GM18951 (cell line): ENCODE data around the gene CCNE1.
"Not testable (repeated sequence)": the region's sequence is repeated elsewhere in the genome, so short reads cannot be mapped to it uniquely, and the experiment has no call there.

Source experiments
- POLR2A ChIP-seq: IDR thresholded peaks from 4 replicates; pipeline ENCODE4 v1.6.1; 2011; ENCODE audit warnings: mild to moderate bottlenecking; ENCODE audit not compliant: insufficient read length, insufficient read depth; ENCODE audit errors: extremely low read depth
- in situ Hi-C: fragments of 300-500 bp; cut with MboI; formaldehyde crosslinking; loops from one replicate; pipeline ENCODE4 v1.12.0; 2022; ENCODE audit warnings: low sequenced_read_pairs, mixed read lengths, inconsistent platforms; ENCODE audit not compliant: unreplicated experiment

The CCNE1 gene

GRCh38 chr19:29812881-29813275 is 1.1 kb downstream of the CCNE1 start:
- in situ Hi-C loops = no loop called here
- no peak for TF ChIP-seq POLR2A

- in situ Hi-C loops = no loop called here
- TF ChIP-seq POLR2A = no peak
These were observed 1.9 kb downstream of the CCNE1 start for GRCh38 chr19:29813642-29814041.

GRCh38 chr19:29815231-29815630 is 3.4 kb downstream of the CCNE1 start:
- TF ChIP-seq POLR2A = no peak
- in situ Hi-C loops = no loop called here

GRCh38 chr19:29817316-29817715 is 5.5 kb downstream of the CCNE1 start:
- in situ Hi-C loops = no loop called here

GRCh38 chr19:29819300-29819699 is 7.5 kb downstream of the CCNE1 start:
- in situ Hi-C loops = no loop called here
- no peak for TF ChIP-seq POLR2A

More at GRCh38 chr19:29817316-29817715, 5.5 kb downstream of the CCNE1 start:
- TF ChIP-seq POLR2A = no peak

GRCh38 chr19:29819986-29820385 is 8.2 kb downstream of the CCNE1 start:
- in situ Hi-C loops = no loop called here
- TF ChIP-seq POLR2A = no peak

- TF ChIP-seq POLR2A = no peak
- in situ Hi-C loops = no loop called here
These were observed 12.0 kb downstream of the CCNE1 start for GRCh38 chr19:29823581-29824330.

GRCh38 chr19:29825263-29825662 is 13.5 kb downstream of the CCNE1 start:
- in situ Hi-C loops = not testable (repeated sequence)

GRCh38 chr19:29831041-29831548 is 19.3 kb downstream of the CCNE1 start:
- TF ChIP-seq POLR2A = no peak
- in situ Hi-C loops = no loop called here

GRCh38 chr19:29831686-29832085 is 19.9 kb downstream of the CCNE1 start:
- in situ Hi-C loops = no loop called here
- TF ChIP-seq POLR2A = no peak

- in situ Hi-C loops = no loop called here
- no peak for TF ChIP-seq POLR2A
These were observed 21.0 kb downstream of the CCNE1 start for GRCh38 chr19:29832801-29833200.

GRCh38 chr19:29833614-29834261 is 21.9 kb downstream of the CCNE1 start:
- in situ Hi-C loops = no loop called here
- TF ChIP-seq POLR2A = no peak

GRCh38 chr19:29834991-29835846 is 23.4 kb downstream of the CCNE1 start:
- TF ChIP-seq POLR2A = no peak
- in situ Hi-C loops = no loop called here
